Hindlimb muscle (tissue), 1 donor: ENCODE data around the gene ZC3H12A. TPM values are rescaled to one million over a fixed set of nuclear protein-coding genes. Genes with fewer than 3 reads are reported as not detected.

Source experiments
- DNase-seq: peaks from one replicate; pipeline ENCODE4 v3.0.0-alpha.2; 2013
- polyA plus RNA-seq: library from polyadenylated mRNA; unstranded; fragments of 120-200 nt; gene quantifications from one replicate; pipeline ENCODE4 v1.2.1, GENCODE V29; 2013; ENCODE audit not compliant: insufficient read length

The ZC3H12A gene
- polyA plus RNA-seq, 1 donor, result 0.54 TPM

GRCh38 chr1:37456614-37457013 is 17.8 kb upstream of the ZC3H12A start:
- no peak for DNase-seq

- no peak for DNase-seq
Observed at GRCh38 chr1:37458551-37458950, 15.8 kb upstream of the ZC3H12A start.

GRCh38 chr1:37461698-37462436 is 12.5 kb upstream of the ZC3H12A start:
- DNase-seq, result no peak

GRCh38 chr1:37464443-37464842 is 9.9 kb upstream of the ZC3H12A start:
- DNase-seq, result no peak

- no peak for DNase-seq
Observed at GRCh38 chr1:37465593-37466517, 8.5 kb upstream of the ZC3H12A start.

GRCh38 chr1:37468037-37468436 is 6.3 kb upstream of the ZC3H12A start:
- no peak for DNase-seq

- DNase-seq, result no peak
Observed at GRCh38 chr1:37469386-37469785, 5.0 kb upstream of the ZC3H12A start.

GRCh38 chr1:37471345-37472231 is 2.8 kb upstream of the ZC3H12A start:
- DNase-seq, result no peak

- DNase-seq, result no peak
Observed at GRCh38 chr1:37472281-37472680, 2.1 kb upstream of the ZC3H12A start.

- no peak for DNase-seq
Observed at GRCh38 chr1:37472994-37473393, 1.4 kb upstream of the ZC3H12A start.

GRCh38 chr1:37473431-37474045 is 842 bp upstream of the ZC3H12A start:
- DNase-seq, result no peak

GRCh38 chr1:37474697-37475379 is 458 bp downstream of the ZC3H12A start:
- DNase-seq, result no peak

GRCh38 chr1:37475380-37476086 is 1.2 kb downstream of the ZC3H12A start:
- DNase-seq, result no peak

GRCh38 chr1:37476087-37476452 is 1.7 kb downstream of the ZC3H12A start:
- DNase-seq, result no peak

GRCh38 chr1:37476460-37477197 is 2.2 kb downstream of the ZC3H12A start:
- no peak for DNase-seq

GRCh38 chr1:37477198-37477931 is 3.0 kb downstream of the ZC3H12A start:
- no peak for DNase-seq

- no peak for DNase-seq
Observed at GRCh38 chr1:37477946-37478345, 3.6 kb downstream of the ZC3H12A start.

- no peak for DNase-seq
Observed at GRCh38 chr1:37478451-37478881, 4.1 kb downstream of the ZC3H12A start.

GRCh38 chr1:37478890-37479254 is 4.5 kb downstream of the ZC3H12A start:
- no peak for DNase-seq
